Body of pancreas (tissue), 4 donors: ENCODE results near the gene ELAVL2.

Source experiments
- POLR2A ChIP-seq, 3 donors: fragments of 450-650 bp; IDR thresholded peaks; one replicate each; pipeline ENCODE4 v1.6.1; 2016; ENCODE audit warnings: antibody characterized with exemption in 3 of 3, mild to moderate bottlenecking in 2 of 3
- TF ChIP-seq, protein P1 (sequence below), 7 experiments: fragments of 450-650 bp in 4 of 7; fragments of 200-600 bp in 3 of 7; sonication (generic) in 3 of 7; IDR thresholded peaks; one replicate each; pipeline ENCODE4 v1.5.1; 2016 to 2019; ENCODE audit warnings: antibody characterized with exemption in 7 of 7

DNA sequence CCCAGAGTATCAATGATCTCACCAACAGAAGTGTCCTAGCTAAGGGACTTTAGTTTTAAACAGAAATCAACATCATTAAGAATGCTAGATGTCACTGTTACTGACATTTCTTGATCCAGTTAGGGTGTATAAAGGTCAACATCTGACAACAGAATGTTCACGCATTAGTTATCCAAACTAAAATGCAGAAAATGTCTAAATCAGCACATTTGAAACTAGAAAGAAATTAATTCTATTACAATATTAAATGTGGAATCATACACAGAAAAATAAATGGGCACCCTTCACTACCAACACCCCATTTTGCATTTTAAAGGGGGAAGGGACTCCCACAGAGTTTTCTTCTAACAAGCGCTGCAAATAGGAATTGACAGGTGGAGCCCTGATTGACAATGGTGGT is 24.5 kb downstream of the ELAVL2 start:
- no peak for TF ChIP-seq POLR2A (IDR thresholded peaks at IDR 0.05)
- TF ChIP-seq, protein P1, sequence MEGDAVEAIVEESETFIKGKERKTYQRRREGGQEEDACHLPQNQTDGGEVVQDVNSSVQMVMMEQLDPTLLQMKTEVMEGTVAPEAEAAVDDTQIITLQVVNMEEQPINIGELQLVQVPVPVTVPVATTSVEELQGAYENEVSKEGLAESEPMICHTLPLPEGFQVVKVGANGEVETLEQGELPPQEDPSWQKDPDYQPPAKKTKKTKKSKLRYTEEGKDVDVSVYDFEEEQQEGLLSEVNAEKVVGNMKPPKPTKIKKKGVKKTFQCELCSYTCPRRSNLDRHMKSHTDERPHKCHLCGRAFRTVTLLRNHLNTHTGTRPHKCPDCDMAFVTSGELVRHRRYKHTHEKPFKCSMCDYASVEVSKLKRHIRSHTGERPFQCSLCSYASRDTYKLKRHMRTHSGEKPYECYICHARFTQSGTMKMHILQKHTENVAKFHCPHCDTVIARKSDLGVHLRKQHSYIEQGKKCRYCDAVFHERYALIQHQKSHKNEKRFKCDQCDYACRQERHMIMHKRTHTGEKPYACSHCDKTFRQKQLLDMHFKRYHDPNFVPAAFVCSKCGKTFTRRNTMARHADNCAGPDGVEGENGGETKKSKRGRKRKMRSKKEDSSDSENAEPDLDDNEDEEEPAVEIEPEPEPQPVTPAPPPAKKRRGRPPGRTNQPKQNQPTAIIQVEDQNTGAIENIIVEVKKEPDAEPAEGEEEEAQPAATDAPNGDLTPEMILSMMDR (IDR thresholded peaks at IDR 0.05): no peak
